Measurements from ENCODE around the gene ZNF521.

Gene ZNF521

DNA sequence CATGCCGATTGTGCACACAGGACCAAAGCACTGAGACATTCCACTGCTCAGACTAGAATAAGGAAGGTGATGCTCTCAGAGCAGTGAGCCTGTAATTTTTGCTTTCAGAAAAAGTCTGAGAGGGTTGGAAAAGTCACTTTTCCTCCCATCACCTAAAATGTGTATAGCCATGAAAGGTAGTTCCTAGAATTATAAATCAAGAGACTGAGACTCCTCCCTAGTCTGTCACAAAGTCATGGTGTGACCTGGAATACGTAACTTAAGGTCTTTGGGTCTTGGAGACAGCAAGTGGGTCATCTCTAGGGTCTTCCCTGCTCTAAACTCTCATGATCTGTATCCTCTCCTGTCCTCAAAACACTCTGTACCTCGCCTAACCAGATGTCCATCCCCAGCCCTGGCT, 16.9 kb downstream of the ZNF521 start:
- DNase-seq = no peak

DNA sequence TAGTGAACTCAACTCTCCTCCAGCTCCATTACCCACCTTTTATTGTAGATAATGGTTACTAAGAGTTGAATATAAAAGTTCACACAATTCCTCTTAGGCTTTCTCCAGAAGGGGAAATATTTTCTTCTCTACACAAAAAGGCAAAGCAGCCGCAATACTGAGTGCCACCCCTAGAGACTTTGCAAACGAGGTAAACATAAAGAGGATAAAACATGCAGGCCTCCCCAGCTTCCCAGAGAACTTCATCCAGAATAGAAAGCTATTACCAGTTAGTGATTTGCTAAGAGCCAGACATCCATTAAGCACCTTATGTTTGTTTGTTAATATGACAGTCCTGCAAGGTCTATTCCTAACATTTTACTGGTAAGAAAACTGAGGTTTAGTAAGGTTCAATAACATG, 17.4 kb downstream of the ZNF521 start:
- DNase-seq = no peak

DNA sequence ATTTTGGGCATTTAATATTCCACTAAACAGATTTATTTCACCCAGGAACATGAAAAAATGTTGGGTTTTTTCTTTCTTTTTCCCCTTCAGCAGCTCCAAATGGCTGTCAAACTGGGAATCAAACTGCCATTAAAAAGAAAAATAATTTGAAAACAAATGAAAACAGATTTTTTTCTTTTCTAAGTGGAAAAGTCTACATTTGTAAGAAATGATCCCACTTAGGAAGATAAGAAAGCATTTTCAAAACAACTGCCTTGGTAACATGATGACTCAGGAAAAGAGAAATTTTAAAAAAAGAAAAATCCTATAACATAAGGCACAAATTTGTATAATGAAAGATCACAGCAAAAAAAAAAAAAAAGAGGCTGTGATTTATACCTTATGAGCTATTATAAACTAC, 20.0 kb downstream of the ZNF521 start:
- no peak for DNase-seq

DNA sequence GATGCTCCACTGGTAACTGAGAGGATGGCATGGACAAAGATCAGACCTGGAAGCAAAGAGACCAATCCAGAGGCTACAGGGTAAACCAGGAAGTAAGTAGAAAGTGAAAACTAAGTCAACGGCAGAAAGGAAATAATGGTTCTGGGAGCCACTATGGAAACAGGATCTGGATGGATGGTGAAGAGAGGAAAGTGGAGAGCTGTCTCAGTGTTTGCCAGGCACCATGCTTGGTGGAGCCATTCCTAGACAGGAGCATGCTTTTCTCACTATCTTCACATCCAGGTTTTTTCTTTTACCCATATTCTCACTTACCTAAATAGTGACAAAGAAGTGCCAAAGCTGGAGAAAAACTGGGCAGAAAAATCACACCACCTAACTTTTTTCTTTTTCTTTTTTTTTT, 22.2 kb downstream of the ZNF521 start:
- no peak for DNase-seq

DNA sequence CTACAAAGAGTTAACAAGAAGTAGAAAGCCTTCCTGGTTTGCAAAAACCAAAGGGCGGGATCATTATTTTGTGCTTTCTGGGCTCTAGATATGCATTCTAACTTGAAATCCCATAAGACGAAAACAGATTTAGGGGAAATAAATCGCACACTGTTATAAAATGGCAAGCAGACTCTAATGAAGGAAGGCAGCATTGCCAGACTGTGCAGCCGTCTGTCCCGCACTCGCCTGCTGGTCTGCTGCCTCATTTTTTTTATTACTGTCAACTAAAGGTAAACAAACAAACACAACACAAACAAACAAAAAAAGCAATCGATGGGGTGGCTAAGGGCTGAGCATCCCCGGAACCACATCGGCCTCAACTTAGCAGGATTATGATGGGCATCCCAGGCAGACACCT, 24.4 kb downstream of the ZNF521 start:
- no peak for DNase-seq

DNA sequence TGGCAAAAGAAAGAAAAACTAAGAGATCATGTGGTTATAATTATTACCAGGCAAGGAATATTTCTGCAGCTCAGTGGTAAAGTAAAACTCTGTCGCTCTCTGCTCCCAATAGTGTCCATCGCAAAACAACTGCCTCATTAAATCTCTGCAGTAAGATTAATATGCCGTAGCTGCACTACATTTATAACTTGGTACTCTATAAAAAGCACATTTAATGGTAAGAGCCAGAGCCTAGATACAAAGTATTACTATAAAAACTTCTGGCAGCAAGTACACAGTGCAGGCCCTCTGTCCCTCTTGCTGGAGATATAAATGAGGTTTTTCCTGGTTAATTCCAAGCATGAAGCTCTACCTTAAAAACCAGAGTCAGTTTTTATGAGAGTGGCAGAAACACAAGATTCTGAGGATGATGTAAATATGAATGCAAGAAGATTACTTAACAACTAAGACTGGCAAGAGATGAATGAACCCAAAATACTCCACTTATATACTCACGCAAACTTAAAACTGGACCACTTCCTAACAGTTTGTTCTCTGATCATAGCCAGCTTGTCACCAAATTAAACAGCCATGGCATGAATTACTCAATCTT, 25.5 kb downstream of the ZNF521 start:
- no peak for DNase-seq

DNA sequence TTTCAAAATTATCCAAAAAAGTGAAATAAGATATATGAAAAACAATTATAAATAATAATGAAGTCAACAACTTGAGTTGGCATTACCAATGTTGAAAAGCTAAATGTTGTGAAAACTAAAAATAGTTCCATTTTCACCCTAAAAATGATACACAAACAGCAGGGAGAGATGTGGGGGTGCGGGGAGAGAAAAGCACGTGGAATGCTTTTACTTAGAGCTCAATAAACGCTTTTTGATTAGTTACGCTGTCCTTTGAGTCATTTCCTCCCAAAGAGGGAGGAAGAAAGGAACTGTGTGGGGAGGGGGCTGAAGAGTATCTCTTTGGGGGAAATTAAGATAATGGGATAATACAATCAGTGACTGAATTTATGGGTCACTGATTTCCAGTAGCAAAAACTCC, 29.2 kb downstream of the ZNF521 start:
- DNase-seq = no peak

DNA sequence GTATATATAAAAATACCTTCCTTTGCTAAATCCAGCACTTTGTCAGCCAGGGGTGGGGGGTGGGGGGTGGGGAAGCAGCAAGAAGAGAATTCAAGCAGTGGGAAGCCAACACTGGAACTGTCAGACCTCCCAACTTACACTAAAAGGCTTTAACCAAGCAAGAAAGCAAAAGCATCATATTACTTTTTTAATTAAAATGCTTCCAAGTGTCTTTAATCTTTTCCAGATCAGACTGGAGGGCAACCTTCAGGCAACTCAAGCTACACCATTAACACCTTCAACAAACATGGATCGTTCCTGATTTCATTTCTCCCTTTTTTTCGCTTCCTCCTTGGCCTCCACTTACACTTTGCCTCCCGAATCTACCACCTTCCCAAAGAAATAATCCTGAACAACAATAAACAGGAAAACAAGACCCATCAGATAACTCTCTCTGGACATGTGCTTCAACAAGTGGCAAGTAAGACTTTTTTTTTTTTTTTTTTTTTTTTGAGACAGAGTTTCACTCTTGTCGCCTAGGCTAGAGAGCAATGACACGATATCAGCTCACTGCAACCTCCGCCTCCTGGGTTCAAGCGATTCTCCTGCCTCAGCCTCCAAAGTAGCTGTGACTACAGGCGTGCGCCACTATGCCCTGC, 35.5 kb downstream of the ZNF521 start:
- no peak for DNase-seq

DNA sequence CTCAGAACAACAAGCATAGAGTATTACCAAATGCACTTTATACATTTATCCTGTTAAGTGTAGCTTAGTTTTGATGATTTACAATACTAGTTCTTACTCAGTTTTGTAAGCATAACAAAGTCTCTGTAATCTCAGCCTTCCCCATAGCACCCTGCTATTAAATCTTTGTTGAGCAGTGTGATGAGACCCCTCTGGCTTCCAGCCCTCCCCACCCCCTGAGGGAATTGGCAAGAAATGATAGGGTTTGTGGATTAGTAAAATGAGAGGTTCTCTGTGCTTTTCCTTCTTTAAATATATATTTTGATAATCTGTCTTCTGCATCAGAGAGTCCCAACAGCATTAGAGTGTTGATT, 37.2 kb downstream of the ZNF521 start:
- no peak for DNase-seq

DNA sequence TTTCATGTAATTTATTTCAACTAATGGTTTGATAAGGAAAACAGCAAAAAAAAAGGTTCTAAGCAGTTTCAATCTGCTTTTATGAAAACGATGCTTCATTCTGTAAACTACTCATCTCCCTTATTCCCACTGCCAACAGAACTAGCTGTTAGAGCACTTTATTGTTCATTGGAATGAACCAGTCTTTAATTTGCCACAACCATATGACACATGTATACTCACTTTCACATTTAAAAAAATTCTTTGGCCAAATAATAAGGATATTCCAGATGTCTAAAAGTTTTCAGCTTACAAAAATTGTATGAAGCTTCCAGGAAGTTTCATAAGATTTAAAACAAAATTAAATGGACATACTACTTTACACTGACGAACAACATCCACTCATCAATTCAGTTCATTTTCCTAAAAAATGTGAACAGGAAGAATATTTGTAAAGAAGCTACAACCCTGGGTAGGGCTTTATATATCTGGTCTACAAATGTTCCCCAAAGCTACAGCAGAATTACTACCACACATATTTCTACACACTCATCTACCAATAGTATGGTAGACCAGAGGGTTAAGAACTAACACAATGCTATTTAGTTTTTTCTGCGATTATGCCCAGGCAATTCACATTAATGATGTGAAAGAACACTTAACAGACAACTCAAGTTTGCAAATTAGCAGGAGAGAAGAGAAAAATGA, 37.7 kb downstream of the ZNF521 start:
- DNase-seq = no peak

DNA sequence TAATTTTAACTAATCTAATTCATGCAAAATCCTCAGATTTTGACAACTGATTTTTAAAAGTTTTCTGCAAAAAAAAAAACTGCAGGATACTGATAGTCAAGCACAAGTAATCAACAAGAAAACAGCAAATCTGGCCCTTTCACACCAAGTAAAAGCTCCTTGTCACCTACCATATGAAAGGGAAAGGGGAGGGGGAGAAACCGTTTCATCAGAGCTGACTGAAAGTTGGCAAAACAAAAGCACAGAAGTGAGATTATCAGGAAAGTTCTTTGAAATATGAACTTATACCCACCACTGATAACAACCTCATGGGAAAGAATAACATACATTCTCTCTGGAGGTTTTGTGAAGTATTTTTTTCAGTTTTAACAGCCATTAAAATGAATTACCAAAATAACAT, 38.7 kb downstream of the ZNF521 start:
- DNase-seq = no peak

DNA sequence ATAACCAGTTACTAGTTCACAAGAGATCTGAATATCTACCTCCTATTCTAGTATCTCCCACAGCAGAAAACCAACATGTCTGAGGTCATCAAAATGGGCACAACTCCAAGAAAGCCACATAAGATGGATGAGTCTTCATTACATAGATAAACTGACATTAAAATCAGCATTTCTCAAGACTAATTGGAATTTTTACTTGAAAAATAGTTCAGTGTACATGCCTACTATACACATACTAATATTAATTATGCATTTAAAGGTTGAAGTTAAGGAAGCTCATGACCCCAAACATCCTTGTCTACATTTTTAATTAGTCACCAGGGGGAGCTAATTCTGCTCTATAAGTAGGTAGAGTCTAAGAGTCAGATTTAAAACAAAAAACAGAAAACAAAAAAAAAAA, 41.9 kb downstream of the ZNF521 start:
- no peak for DNase-seq

DNA sequence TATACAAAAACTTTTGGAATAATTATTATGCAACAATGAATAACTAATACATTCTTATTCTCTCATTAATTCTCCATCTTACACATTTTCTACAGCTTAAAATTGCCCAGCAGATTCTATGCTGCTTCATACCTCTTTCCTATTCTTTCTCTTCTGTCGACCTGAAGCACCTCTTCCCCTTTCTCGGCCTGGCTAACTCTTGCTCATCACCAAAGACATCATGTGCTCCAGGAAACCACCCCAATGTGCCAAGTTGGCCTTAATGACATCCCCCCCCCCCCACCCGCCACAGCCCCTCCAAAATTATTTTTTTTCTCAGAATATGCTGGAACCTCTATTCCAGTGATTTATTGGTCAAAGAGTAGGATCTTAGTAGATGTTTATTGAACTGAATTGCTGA, 43.6 kb downstream of the ZNF521 start:
- no peak for DNase-seq

DNA sequence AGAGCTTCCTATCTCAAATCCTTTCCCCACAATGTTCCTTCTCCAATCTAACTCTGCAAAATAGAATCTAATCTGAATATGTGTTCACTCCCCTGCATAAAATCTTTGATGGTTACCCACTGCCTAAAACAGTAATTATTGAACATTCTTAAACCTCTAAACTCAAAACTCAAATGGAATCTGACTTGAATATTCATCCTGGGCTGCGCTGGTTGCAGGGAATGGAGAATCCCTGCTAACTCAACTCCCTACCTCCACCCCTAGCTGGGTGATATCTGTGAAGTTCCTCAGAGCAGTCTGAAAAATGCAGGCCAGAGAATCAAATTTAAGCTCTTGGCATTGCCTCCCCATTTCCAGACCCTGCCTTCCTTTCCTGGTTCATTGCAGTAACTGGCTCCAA, 44.8 kb downstream of the ZNF521 start:
- DNase-seq = no peak

DNA sequence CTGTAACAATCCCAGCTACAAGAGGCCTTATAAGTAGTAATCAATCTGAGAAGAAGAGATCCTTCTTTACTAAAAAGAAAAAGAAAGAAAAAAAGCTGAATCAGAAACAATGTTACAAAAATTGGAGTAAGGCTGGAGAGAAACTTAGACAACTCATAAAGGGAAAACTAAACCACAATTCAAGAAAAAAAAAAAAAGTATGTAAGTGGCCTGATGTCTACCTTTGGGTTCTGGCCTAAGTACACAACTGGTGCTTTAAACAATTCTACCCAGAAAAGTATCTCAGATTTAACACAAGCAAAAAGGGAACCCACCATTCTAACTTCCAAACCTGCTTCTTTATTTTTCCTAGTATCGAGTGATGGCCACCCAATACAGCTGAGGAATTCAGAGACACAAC, 45.3 kb downstream of the ZNF521 start:
- DNase-seq = no peak

DNA sequence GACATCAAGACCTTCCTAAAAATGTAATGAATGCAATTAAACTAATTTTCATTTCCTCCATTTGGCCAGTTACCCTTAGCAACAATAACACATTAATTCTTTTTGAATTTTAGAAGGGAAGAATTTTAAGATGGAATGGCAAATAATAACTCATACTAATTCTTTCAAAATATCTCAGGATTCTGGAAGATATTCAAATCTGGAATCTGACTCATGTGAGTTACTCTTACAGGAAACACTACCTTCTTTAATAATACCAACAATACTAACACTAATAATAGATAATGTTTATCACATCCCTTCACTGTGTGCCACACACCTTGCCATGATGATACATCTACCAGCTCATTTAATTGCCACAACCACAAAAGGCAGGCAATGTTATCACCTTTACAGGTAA, 46.4 kb downstream of the ZNF521 start:
- no peak for DNase-seq

DNA sequence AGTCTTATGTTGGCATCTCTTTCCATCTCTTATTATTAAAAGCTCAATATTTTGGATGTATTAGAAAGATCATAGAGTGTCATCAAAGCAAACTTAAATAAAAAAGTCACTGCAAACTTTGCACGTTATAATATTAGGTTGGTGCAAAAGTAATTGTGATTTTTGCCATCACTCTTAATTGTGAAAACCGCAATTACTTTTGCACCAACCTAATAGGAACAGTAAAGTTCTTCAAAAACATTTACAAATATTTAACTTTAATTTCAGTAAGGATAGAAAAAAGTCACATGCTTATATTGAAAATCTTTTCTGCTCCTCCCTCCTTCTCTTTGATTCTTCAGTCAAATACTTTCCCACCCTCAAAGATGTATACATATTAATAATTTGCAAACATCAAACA, 51.5 kb downstream of the ZNF521 start:
- no peak for DNase-seq

DNA sequence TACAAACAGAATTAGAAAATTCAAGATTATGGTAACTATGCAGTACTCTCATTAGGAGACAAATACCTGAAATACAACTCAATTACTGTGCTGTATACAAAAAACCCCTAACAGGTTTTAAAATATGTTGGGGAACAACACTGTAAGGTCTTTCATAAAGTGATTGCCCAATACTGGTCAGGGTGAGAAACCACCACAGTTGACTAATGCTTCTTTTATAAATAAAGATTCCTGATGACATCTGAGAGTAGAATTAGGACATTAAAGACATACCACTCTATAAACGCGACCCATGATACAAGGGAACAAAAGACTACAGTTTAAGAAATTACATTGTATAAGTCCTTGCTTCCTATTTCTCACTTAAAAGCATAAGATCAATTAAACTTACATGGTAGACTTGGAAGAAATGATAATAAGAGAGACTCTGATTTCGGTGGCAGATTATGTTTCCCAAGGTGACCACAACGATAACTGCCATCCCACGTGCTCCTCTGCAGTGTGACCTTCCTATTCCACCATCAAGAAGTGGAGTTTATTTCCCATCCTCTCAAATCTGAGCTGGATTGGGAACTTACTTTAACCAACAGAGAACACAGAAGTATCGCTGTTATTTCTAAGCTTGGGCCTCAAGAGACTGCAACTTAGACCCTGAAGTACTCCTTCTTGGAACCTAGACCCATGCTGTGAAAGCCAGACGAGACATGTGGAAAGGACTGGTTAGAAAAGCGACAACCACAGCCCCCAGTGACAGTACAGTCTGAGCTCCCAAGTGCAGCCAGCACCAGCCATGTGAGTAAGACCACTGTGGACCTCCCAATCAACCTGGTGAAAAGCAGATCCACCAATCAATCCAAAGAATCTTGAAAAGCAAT, 52.3 kb downstream of the ZNF521 start:
- DNase-seq = no peak

DNA sequence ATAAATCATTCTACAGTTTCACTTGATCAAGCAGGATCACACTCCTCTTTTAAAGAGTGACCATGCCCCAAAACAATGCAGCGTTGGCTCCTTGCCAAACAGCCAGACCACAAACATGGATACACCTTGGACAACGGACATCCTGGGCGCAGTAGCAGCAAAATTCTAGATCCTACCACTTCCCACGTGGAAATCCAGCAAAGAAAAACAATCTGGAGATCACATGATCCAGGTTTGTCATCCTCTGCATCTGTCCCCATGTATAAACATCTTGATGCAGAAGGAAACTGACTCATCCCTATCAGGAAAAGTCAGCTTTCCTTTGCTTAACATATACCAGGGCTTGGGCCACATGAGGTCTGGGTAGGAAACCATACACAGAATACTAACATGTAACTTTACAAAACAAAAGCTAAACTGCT, 53.1 kb downstream of the ZNF521 start:
- no peak for DNase-seq

DNA sequence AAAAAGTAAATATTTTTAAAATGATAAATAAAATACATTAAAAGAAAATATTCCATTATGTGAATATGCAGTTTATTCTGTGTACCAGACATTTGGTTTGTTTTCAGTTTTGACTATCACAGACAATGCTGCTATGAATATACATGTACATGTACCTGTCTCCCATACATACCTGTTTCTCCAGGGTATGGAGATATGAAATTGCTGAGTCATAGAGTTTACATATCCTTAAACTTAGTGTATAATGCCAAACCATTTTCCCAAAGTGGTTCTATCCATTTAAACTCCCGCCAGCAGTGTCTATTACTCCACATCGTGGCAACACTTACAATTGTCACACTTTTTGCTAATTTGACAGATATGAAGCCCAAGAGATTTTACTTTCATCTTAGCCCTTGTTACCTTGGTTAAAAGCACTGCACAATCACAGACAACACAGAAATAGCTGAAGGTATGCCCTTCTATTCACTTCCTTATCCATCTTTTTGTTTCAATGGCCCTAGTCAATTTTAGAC, 56.3 kb downstream of the ZNF521 start:
- no peak for DNase-seq

DNA sequence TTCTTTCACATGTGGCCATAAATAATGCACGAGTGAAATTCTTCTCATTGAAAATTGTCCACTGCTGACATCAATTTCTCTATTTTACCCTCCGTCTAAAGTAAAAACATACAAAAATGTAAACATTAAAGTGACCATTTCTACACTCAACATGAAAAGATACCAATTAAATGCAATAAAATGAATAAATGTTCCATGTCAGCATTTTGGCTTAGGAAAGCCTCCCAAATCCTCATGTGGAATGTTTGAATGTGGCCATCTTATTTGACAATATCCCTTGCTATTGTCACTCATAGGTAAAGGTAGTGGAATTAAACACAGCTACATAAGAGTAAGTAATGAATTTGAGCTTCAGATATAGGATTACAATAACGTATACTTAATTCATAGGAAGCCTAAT, 60.8 kb downstream of the ZNF521 start:
- DNase-seq = no peak

DNA sequence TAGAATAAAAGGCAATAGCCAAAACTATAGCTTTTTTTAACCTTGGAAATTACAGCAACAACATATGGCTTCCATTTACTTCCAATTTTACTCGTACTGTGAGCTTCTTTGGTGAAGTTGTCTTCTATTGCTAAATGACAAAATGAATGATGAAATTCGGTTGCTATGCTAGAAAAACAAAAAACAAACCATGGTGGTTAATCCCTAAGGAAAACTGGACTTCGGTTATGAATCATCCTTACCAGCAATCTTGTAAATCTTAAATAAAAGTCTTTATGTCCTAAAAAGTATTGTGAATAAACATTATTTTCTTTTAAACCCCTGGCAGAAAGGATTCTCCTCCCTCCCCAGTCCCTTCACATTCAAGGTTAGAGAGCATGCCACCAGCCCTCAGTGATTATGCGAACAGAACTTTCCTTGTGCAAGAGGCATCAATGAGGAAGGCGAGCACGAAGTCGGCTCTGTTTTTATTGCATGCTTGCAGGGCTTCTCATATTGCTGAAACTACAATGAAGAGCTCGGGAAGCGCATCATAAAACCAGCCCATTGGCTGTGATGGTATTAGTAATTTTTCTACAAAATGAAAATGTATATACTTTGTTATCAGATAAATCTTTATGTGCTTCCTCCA, 62.9 kb downstream of the ZNF521 start:
- no peak for DNase-seq

DNA sequence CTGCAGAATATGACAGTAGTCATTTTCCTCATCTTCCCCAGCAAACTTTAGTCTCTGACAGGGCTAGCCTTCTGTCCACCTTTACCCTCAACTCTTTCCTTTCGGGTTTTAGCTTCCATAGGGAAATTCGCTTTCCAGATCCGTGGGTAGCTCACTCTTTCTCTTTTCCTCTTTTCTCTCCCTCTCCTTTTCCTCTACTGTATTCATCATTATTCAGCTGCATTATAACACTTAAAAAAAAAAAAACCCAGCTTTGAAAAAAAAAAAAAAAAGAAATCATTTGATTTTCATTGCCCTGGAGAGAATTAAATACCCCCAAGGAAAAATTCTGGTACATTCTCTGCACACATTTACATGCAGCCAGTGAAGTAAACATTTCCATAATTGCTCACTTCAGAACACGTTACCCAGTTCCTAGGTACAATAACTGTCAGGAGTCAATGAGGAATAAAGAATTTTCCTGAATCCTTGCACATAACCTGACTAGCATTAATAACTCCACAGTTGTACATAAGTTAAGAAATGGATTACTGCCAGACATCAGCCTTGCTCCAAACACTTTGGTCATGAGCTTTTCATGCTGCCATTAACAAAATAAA, 63.5 kb downstream of the ZNF521 start:
- no peak for DNase-seq
